Measurements from ENCODE around the gene PTPN20. TPM values are rescaled to one million over a fixed set of nuclear protein-coding genes. Genes with fewer than 3 reads are reported as not detected.

PTPN20 gene, protein sequence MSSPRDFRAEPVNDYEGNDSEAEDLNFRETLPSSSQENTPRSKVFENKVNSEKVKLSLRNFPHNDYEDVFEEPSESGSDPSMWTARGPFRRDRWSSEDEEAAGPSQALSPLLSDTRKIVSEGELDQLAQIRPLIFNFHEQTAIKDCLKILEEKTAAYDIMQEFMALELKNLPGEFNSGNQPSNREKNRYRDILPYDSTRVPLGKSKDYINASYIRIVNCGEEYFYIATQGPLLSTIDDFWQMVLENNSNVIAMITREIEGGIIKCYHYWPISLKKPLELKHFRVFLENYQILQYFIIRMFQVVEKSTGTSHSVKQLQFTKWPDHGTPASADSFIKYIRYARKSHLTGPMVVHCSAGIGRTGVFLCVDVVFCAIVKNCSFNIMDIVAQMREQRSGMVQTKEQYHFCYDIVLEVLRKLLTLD
- 0.65 and 1.2 TPM in 2 replicates for total RNA-seq

DNA sequence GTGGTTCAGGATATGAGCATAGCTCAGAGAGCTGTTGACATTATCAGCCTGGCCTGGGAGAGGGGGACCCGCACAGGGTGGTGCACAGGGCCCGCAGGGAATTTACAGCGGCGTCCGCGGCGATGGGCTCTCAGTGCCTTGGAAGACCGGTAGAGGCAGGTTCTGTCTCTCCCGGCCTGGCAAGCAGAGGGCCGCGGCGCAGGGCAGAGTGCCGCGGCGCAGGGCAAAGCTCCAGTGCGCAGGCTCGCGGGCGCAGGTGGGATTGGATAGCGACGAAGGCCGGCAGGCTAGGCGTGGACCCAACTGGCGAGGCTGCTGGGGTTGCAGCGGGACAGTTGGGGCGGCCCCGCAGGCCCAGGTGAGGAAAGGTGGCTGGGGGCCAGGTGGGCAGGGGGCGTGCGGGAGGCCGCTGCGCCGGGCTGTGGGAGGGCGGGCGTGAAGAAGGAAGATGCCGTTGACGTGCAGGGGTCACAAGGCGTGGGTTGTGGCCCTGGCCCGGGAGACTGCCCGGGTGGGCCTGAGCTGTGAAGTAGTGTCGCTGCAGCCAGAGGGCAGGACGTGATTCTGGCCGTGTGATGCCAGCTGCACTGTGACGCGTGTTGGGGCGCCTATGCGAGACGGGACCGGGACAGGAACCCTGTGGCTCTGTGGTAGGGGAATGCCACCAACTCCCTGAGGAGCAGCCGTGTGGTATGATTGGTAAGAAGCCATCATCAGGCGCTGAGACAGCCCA, at the start of gene PTPN20:
Gene PTPN20 (plus strand): TSS at position 285 of the 733 bp plus-strand sequence. CDS start 21,072 bp downstream, outside the sequence.

